Erythroblast (primary cell): ENCODE results near the gene CCDC171.

Source experiments
- GATA1 ChIP-seq: IDR thresholded peaks from 2 replicates; pipeline ENCODE4 v1.6.1; 2011; ENCODE audit warnings: low read depth, mild to moderate bottlenecking, control low read depth, low read length, moderate library complexity
- POLR2A ChIP-seq: IDR thresholded peaks from 2 replicates; pipeline ENCODE4 v1.6.1; 2011; ENCODE audit warnings: mild to moderate bottlenecking, low read length

DNA sequence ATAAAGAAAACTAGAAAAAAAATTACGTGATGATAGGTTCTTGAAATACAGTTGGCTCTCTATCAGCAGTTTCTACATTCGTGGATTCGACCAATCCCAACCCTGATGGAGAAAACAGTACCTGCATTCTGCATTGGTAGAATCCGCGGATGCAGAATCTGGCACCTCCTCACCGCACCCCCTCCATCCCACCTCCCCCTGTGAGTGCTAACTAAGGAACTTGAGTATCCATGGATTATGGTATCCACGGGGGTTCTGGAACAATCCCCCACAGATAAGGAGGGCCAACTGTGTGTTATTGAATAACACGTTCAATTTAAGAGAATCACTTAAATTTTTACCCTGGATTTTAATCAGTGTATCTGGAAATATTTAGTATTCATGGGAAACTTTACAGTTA is 31.6 kb upstream of the CCDC171 start:
- TF ChIP-seq POLR2A (no peak), GATA1 (no peak)
